ENCODE data around the gene TSPAN5.

DNA sequence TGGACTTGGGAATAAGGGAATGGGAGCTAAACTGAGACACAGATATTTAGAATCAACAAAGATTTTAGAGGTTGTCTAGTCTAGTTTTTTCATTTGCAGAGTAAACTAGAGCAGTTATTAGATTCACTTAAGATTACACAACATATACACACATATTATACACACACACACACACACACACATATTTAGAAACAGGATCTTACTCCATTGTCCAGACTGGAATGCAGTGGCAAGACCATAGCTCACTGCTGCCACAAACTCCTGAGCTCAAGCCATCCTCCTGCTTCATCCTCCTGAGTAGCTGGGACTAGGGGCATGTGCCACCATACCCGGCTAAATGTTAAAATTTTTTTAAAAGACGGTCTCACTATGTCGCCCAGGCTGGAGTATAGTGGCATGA is 127.8 kb downstream of the TSPAN5 start:
- TF ChIP-seq, protein P1, sequence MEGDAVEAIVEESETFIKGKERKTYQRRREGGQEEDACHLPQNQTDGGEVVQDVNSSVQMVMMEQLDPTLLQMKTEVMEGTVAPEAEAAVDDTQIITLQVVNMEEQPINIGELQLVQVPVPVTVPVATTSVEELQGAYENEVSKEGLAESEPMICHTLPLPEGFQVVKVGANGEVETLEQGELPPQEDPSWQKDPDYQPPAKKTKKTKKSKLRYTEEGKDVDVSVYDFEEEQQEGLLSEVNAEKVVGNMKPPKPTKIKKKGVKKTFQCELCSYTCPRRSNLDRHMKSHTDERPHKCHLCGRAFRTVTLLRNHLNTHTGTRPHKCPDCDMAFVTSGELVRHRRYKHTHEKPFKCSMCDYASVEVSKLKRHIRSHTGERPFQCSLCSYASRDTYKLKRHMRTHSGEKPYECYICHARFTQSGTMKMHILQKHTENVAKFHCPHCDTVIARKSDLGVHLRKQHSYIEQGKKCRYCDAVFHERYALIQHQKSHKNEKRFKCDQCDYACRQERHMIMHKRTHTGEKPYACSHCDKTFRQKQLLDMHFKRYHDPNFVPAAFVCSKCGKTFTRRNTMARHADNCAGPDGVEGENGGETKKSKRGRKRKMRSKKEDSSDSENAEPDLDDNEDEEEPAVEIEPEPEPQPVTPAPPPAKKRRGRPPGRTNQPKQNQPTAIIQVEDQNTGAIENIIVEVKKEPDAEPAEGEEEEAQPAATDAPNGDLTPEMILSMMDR (IDR thresholded peaks at IDR 0.05; ENCODE audit: poor library complexity) = no peak
- TF ChIP-seq EZH2 (IDR thresholded peaks at IDR 0.05; ENCODE audit: borderline replicate concordance) = no peak

All from hepatocyte (in vitro differentiated cells).